Spleen (tissue), 7 donors: ENCODE data around the gene PNPT1.

Experiments used
- CTCF ChIP-seq, 11 experiments: fragments of 200-600 bp in 7 of 11; fragments of 450-650 bp in 4 of 11; sonication (generic) in 4 of 11; IDR thresholded peaks in 8 of 11; conservative IDR thresholded peaks in 3 of 11; 1 replicate in 7 of 11; 2 replicates in 4 of 11; pipeline versions ENCODE4 v1.4.0 to v1.8.0; 2016 to 2021; ENCODE audit warnings: antibody characterized with exemption in 11 of 11, inconsistent platforms in 4 of 11, mild to moderate bottlenecking in 1 of 11
- POLR2AphosphoS5 ChIP-seq, 3 donors: sonication (generic); formaldehyde crosslinking; IDR thresholded peaks; one replicate each; pipeline ENCODE4 v1.5.1; 2017; ENCODE audit warnings: antibody characterized with exemption in 3 of 3
- donor health status: DM: no; HTN: no; CAD: no; lungs with moderate emphysema.
- donor health status: DM: no; HTN: no; CAD: no.
- donor health status: DM: no; HTN: no; CAD: no.

DNA sequence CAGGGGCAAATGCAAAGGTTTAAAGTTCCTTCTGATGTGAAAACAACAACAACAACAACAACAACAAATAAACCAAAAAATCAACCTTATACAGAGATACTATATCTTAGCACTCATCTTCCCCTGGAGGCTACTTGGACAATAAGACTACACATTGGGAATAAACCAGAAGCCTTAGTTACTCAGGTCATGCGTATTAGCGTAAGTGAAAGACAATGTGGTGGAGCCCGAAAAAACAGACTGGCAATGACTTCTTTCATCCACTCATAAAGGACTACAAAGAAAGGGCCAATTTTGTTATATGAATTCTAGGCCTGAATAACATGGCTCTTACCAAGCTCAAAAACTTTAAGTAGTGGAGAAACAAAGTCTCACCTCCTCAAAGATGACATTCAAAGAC is 56.8 kb downstream of the PNPT1 start:
- TF ChIP-seq CTCF (IDR thresholded peaks at IDR 0.05 in 8 of 11, conservative IDR thresholded peaks at IDR 0.05 in 3 of 11) = no peak
- TF ChIP-seq POLR2AphosphoS5 (IDR thresholded peaks at IDR 0.05) = no peak
